Ascending aorta (tissue), 2 donors: ENCODE measurements around the gene TFRC. TPM values are rescaled to one million over a fixed set of nuclear protein-coding genes. Genes with fewer than 3 reads are reported as not detected.

Experiments used
- DNase-seq, 2 donors: peaks; one replicate each; pipeline ENCODE4 v3.0.0-alpha.2; 2019; ENCODE audit warnings: low spot score in 2 of 2
- H3K27ac ChIP-seq, 2 donors: fragments of 200-600 bp; sonication (generic); one replicate each; pipeline ENCODE4 v1.5.1; 2016 to 2017; ENCODE audit warnings: mild to moderate bottlenecking in 1 of 2
- H3K27me3 ChIP-seq: fragments of 200-600 bp; sonication (generic); one replicate; pipeline ENCODE4 v1.5.1; 2017
- H3K36me3 ChIP-seq, 2 donors: fragments of 200-600 bp; sonication (generic); one replicate each; pipeline ENCODE4 v1.5.1; 2016
- H3K4me1 ChIP-seq, 2 donors: fragments of 200-600 bp; sonication (generic); one replicate each; pipeline ENCODE4 v1.5.1; 2016 to 2017; ENCODE audit warnings: mild to moderate bottlenecking in 1 of 2
- H3K4me3 ChIP-seq, 2 donors: fragments of 200-600 bp; sonication (generic); one replicate each; pipeline ENCODE4 v1.5.1; 2016 to 2017; ENCODE audit warnings: mild to moderate bottlenecking in 1 of 2
- H3K9me3 ChIP-seq, 2 donors: fragments of 200-600 bp; sonication (generic); one replicate each; pipeline ENCODE4 v1.5.1; 2016
- CTCF ChIP-seq, 3 experiments: fragments of 200-600 bp in 2 of 3; fragments of 450-650 bp in 1 of 3; sonication (generic) in 2 of 3; IDR thresholded peaks; one replicate each; pipeline ENCODE4 v1.5.1; 2016 to 2019; ENCODE audit warnings: antibody characterized with exemption in 3 of 3, mild to moderate bottlenecking in 1 of 3, moderate library complexity in 1 of 3
- intact Hi-C: fragments of 100-400 bp; cut with DNase I; formaldehyde crosslinking; loops from one replicate; pipeline ENCODE4 v1.15.1; 2023
- total RNA-seq: library from RNA; depleted of rRNA; stranded (reverse); fragments of >200 nt; gene quantifications from one replicate; pipeline ENCODE4 v1.1.0, GENCODE V29; 2016

The TFRC gene
- total RNA-seq, 1 donor from 2014 or later, result 30.1 TPM

GRCh38 chr3:196055683-196056270, 26.1 kb downstream of the TFRC start:
- intact Hi-C loops, result no loop called here
- H3K4me1 ChIP-seq, result no peaks in the 10 kb centered on the region
- no peaks in the 10 kb centered on the region for H3K9me3 ChIP-seq
- H3K27me3 ChIP-seq, result no peaks in the 10 kb centered on the region
- peaks cover 72 to 93% of the 10 kb centered on the region in 2 donors for H3K36me3 ChIP-seq
- DNase-seq, result no peak
- H3K27ac ChIP-seq, result no peak overlapping the region
- no peak overlapping the region for H3K4me3 ChIP-seq
- no peak for TF ChIP-seq CTCF (IDR thresholded peaks at IDR 0.05)

- H3K27me3 ChIP-seq, result no peaks in the 10 kb centered on the region
- peaks cover 77 to 95% of the 10 kb centered on the region in 2 donors for H3K36me3 ChIP-seq
- intact Hi-C loops, result no loop called here
Measured at GRCh38 chr3:196055240-196055639, 26.6 kb downstream of the TFRC start.

GRCh38 chr3:196054661-196055060, 27.2 kb downstream of the TFRC start:
- DNase-seq, result no peak
- H3K4me1 ChIP-seq, result no peaks in the 10 kb centered on the region
- H3K27me3 ChIP-seq, result no peaks in the 10 kb centered on the region
- peaks cover 79 to 95% of the 10 kb centered on the region in 2 donors for H3K36me3 ChIP-seq
- no peak for TF ChIP-seq CTCF (IDR thresholded peaks at IDR 0.05)
- H3K27ac ChIP-seq, result no peak overlapping the region
- H3K9me3 ChIP-seq, result no peaks in the 10 kb centered on the region
- H3K4me3 ChIP-seq, result no peak overlapping the region
- intact Hi-C loops, result no loop called here

More at GRCh38 chr3:196055240-196055639, 26.6 kb downstream of the TFRC start:
- H3K4me1 ChIP-seq, result no peaks in the 10 kb centered on the region
- H3K9me3 ChIP-seq, result no peaks in the 10 kb centered on the region
- DNase-seq, result no peak
- TF ChIP-seq CTCF (IDR thresholded peaks at IDR 0.05), result no peak
- H3K27ac ChIP-seq, result no peak overlapping the region
- H3K4me3 ChIP-seq, result no peak overlapping the region

GRCh38 chr3:196053487-196053886, 28.4 kb downstream of the TFRC start:
- no peak for DNase-seq
- intact Hi-C loops, result no loop called here
- TF ChIP-seq CTCF (IDR thresholded peaks at IDR 0.05), result no peak
- Histone ChIP-seq H3K4me3 (no peak overlapping the region), H3K27me3 (no peaks in the 10 kb centered on the region), H3K9me3 (no peaks in the 10 kb centered on the region), H3K4me1 (no peaks in the 10 kb centered on the region), H3K36me3 (peaks cover 71 to 85% of the 10 kb centered on the region in 2 donors), H3K27ac (no peak overlapping the region)

GRCh38 chr3:196051282-196052076, 30.4 kb downstream of the TFRC start:
- Histone ChIP-seq H3K27me3 (no peaks in the 10 kb centered on the region), H3K9me3 (no peaks in the 10 kb centered on the region), H3K36me3 (peaks cover 52 to 65% of the 10 kb centered on the region in 2 donors), H3K4me3 (no peak overlapping the region), H3K27ac (no peak overlapping the region), H3K4me1 (no peaks in the 10 kb centered on the region)
- TF ChIP-seq CTCF (IDR thresholded peaks at IDR 0.05), result no peak
- intact Hi-C loops, result no loop called here
- no peak for DNase-seq
